Measurements from ENCODE around the gene GTF3C5.

The GTF3C5 gene

GRCh38 chr9:133098104-133098754 is 67.4 kb downstream of the GTF3C5 start:
- no peak for FAIRE-seq

- FAIRE-seq, result no peak
These were observed 68.1 kb downstream of the GTF3C5 start for GRCh38 chr9:133098871-133099270.

- no peak for FAIRE-seq
These were observed 69.1 kb downstream of the GTF3C5 start for GRCh38 chr9:133099726-133100505.

- FAIRE-seq, result no peak
These were observed 69.9 kb downstream of the GTF3C5 start for GRCh38 chr9:133100506-133101355.

GRCh38 chr9:133101356-133102189 is 70.8 kb downstream of the GTF3C5 start:
- no peak for FAIRE-seq

- no peak for FAIRE-seq
These were observed 71.6 kb downstream of the GTF3C5 start for GRCh38 chr9:133102190-133103021.

GRCh38 chr9:133103183-133103986 is 72.6 kb downstream of the GTF3C5 start:
- no peak for FAIRE-seq

GRCh38 chr9:133103987-133104505 is 73.2 kb downstream of the GTF3C5 start:
- no peak for FAIRE-seq

GRCh38 chr9:133104718-133105460 is 74.1 kb downstream of the GTF3C5 start:
- no peak for FAIRE-seq

GRCh38 chr9:133105461-133105770 is 74.6 kb downstream of the GTF3C5 start:
- FAIRE-seq, result no peak

- FAIRE-seq, result no peak
These were observed 75.9 kb downstream of the GTF3C5 start for GRCh38 chr9:133106511-133107244.

GRCh38 chr9:133107245-133107722 is 76.5 kb downstream of the GTF3C5 start:
- FAIRE-seq, result no peak

Measured in TTC549 (cell line).